Epithelial cell of proximal tubule (primary cell): Measurements from ENCODE around the gene ERAL1. TPM values are rescaled to one million over a fixed set of nuclear protein-coding genes. Genes with fewer than 3 reads are reported as not detected.
"Not testable (repeated sequence)": the region's sequence is repeated elsewhere in the genome, so short reads cannot be mapped to it uniquely, and the experiment has no call there.

Experiments
- DNase-seq: peaks from one replicate; pipeline ENCODE4 v3.0.0-alpha.2; 2011; ENCODE audit warnings: low read depth
- H3K4me3 ChIP-seq: 2 replicates; pipeline ENCODE4 v1.5.1; 2011; ENCODE audit warnings: low read depth, mild to moderate bottlenecking, low read length
- total RNA-seq: library from RNA; depleted of rRNA; stranded (reverse); fragments of >200 nt; gene quantifications from 2 replicates; pipeline ENCODE4 v1.2.3, GENCODE V29; 2015
- TF ChIP-seq, protein P1 (sequence below): conservative IDR thresholded peaks from 2 replicates; pipeline ENCODE4 v1.5.1; 2012; ENCODE audit warnings: low read depth, mild to moderate bottlenecking, low read length

ERAL1 gene
- total RNA-seq, 1 donor from 2014 or later, result 86.9 TPM

DNA sequence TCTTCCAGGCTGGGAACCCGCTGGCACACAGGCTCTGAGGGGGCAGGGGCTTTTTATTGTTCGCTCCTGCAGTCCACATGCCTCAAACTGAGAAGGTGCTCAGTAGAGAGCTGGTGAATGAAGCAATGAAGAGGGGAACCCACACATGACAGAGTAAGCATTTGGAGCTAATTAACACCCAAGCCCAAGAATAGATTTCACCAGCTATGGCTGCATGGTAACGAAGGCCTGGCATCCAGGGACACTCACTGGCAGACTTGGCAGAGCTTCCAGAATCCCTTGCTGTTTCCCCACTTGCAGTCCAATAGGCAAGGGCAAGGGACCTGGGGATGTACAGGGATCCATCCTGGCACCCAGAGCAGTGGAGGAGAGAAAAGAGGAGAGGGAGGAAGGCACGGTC, 30.5 kb downstream of the ERAL1 start:
- H3K4me3 ChIP-seq, result no peak overlapping the region
- no peak for DNase-seq
- TF ChIP-seq, protein P1, sequence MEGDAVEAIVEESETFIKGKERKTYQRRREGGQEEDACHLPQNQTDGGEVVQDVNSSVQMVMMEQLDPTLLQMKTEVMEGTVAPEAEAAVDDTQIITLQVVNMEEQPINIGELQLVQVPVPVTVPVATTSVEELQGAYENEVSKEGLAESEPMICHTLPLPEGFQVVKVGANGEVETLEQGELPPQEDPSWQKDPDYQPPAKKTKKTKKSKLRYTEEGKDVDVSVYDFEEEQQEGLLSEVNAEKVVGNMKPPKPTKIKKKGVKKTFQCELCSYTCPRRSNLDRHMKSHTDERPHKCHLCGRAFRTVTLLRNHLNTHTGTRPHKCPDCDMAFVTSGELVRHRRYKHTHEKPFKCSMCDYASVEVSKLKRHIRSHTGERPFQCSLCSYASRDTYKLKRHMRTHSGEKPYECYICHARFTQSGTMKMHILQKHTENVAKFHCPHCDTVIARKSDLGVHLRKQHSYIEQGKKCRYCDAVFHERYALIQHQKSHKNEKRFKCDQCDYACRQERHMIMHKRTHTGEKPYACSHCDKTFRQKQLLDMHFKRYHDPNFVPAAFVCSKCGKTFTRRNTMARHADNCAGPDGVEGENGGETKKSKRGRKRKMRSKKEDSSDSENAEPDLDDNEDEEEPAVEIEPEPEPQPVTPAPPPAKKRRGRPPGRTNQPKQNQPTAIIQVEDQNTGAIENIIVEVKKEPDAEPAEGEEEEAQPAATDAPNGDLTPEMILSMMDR, result no peak

DNA sequence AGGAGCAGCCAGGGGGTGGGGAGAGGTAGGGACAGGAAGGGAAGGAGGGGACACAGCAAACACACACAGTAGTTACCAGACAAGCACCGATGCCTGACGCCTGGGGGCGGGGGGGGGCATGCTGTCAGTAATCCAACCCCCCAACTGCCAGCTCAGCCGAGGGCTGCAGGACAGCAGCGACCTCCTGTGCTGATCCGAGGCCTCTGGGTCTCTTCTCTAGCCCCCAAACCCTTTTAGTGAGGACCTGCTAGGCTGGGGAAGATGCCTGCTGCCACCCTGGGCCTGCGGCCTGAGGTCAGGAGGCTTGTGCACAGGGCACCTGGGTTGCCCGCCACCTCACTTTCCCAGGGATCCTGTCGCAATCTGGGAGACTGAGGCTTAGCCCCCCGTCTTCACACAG, 31.1 kb downstream of the ERAL1 start:
- TF ChIP-seq, protein P1, result no peak
- no peak overlapping the region for H3K4me3 ChIP-seq
- no peak for DNase-seq

DNA sequence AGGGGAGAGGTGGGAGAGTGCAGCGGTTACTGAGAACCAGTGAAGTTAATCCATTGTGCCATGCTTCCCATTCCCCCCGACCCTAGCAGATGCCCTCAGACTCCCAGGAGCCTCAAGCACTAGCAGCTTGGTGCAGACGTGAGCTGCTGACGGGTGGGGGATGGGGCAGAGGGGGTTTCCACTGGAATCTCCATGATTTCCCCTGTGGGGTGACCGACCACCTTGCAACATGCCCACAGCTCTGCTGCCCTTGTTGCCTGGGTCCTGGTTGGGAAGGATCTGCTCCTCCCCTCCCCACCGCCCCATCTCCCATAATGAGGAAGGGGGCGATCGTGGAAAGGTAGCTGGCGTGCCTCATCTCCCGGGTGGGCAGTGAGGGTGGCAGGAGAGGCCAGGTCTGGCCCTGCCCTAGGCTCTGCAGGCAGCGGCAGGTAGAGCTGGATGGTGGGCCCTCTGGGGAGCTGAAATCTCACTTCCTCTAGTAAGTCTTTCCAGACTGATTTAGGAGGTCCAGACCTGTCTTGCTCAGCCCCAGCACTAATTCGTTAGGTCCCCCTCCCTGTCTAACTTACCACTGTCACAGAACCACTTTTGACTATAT, 33.2 kb downstream of the ERAL1 start:
- no peak for DNase-seq
- H3K4me3 ChIP-seq, result no peak overlapping the region
- TF ChIP-seq, protein P1, result no peak

DNA sequence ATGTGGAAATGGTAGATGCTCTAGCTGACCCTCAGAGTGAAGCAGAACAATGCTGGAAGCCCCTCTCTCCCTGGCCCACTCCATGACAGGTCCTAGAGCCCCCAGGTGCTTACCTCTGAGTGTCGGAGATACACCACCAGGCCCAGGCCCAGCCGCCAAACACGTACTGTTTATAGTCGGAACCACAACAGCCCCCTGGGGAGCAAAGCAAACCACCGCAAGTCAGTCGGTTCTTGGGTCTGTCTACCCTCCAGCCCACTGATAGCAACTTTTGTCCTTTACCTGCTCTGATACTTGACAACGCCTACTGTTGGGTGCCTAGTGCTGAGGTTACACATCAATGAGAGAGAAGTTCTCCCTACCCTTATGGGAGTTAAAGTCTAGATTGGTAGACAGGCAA, 34.0 kb downstream of the ERAL1 start:
- TF ChIP-seq, protein P1, result no peak
- DNase-seq, result no peak
- no peak overlapping the region for H3K4me3 ChIP-seq

DNA sequence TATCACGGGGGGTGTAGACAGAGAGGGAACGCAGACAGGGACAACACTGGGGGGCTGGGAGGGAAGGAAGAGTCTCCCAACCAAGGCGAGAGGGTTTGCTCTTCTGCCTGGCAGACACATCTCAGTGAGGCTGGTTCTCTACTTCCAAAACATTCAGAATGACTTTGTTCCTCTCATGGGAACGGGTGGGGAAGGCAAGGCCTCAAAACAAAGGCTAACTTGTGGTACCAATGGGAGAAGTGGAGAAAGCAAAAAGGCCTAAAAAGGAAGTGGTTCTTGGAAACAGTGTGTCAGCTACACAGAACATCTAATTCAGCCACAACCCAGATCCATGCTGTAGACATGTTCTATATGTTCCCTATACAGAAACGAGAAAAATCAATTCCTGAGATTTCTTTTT, 35.2 kb downstream of the ERAL1 start:
- TF ChIP-seq, protein P1, result no peak
- DNase-seq, result no peak
- H3K4me3 ChIP-seq, result no peak overlapping the region

DNA sequence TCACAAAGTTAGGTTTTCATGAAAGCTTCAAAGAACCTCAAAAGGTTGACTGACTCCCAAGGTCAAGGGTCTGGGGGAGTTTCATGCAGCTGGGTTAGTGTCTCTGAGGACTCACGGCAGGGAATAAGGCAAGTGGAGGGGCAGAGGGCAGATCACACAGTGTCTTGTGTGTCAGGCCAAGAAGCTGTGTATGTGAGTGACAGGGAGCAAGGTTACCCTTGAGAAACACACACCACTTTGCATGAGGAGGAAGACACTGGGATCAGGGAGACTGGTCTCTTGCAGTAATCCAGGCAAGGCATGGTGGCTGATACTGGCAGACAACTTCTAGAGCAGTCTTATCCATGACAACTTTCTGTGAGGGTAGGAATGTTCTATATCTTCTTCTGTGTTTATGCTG, 36.4 kb downstream of the ERAL1 start:
- H3K4me3 ChIP-seq, result no peak overlapping the region
- DNase-seq, result no peak
- TF ChIP-seq, protein P1, result no peak

DNA sequence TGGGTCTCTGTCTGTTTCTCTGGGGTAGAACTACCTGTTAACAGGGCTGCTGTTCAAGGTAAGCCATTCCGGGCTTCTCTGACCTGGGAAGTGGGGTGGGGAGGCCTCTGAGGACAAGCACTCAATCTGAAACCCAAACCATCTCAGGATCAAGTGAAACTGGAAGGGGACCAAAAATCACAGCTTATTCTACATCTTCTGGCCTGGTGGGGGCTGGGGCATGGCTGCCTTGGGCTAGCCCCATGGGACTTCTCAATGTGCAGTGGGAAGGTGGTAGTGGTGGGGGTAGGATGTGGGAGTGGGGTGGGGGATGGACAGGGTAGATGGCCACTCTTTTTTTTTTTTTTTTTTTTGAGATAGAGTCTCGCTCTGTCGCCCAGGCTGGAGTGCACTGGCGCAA, 37.2 kb downstream of the ERAL1 start:
- DNase-seq, result no peak
- TF ChIP-seq, protein P1, result no peak
- H3K4me3 ChIP-seq, result no peak overlapping the region

DNA sequence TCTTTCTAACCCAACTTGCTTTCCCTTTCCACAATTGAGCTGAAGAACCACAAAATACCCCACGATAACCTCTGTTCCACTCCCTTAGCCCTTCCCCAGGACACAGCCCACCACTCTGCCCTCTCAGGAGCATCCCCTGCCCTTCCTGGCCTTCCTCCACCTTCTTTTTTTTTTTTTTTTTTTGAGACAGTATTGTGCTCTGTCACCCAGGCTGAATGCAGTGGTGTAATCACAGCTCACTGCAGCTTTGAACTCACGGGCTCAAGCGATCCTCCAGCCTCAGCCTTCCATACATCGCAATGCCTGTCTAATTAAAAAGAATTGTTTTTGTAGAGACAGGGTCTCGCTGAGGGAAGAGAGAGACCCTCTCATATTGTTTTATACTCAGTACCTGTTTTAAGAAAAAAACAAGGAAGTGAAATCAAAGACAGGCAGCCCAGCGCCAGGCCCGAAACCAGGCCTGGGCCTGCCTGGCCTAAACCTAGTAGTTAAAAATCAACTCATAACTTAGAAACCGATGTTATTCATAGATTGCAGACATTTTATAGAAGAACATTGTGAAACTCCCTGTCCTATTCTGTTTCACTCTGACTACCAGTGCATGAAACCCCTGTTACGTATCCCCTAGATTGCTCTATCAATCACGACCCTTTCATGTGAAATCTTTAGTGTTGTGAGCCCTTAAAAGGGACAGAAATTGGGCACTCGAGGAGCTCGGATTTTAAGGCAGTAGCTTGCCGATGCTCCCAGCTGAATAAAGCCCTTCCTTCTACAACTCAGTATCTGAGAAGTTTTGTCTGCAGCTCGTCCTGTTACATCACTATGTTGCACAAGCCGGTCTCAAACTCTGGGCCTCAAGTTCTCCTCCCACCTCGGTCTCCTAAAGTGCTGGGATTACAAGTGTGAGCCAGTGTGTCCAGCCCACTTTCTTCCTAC, 38.7 kb downstream of the ERAL1 start:
- DNase-seq, result not testable (repeated sequence)
- H3K4me3 ChIP-seq, result peak overlapping the region; percentile 4
